ENCODE results near the gene EYS. TPM values are rescaled to one million over a fixed set of nuclear protein-coding genes. Genes with fewer than 3 reads are reported as not detected.

EYS gene
- total and polyA plus RNA-seq, 2 of the 8 experiments (the other 6 are each of a cell fraction or from before 2014, with no cell fraction given) = 0.05 to 0.13 TPM

GRCh38 chr6:63797721-63798120 is 1909.3 kb downstream of the EYS start (continued):
- TF ChIP-seq SIN3A (conservative IDR thresholded peaks at IDR 0.05 in 1 of 2, IDR thresholded peaks at IDR 0.05 in 1 of 2; ENCODE audit: low read depth in 1 of 2, low read length in 2 of 2) = no peak

All from H1 (cell line).